Fibroblast of villous mesenchyme (primary cell): Measurements from ENCODE around the gene AIF1L. TPM values are rescaled to one million over a fixed set of nuclear protein-coding genes. Genes with fewer than 3 reads are reported as not detected.

Experiments
- DNase-seq: peaks from one replicate; pipeline ENCODE4 v3.0.0-alpha.2; 2010; ENCODE audit warnings: low read depth
- H3K4me3 ChIP-seq: 2 replicates; pipeline ENCODE4 v1.5.1; 2011; ENCODE audit warnings: low read depth, mild to moderate bottlenecking, low read length
- CTCF ChIP-seq: IDR thresholded peaks from 2 replicates; pipeline ENCODE4 v1.5.1; 2012; ENCODE audit warnings: low read depth, mild to moderate bottlenecking, low read length; ENCODE audit not compliant: insufficient read depth
- total RNA-seq: library from RNA; depleted of rRNA; stranded (reverse); fragments of >200 nt; gene quantifications from 2 replicates; pipeline ENCODE4 v1.2.3, GENCODE V29; 2012

Gene AIF1L
- total RNA-seq, 1 donor, result 0.43 TPM

DNA sequence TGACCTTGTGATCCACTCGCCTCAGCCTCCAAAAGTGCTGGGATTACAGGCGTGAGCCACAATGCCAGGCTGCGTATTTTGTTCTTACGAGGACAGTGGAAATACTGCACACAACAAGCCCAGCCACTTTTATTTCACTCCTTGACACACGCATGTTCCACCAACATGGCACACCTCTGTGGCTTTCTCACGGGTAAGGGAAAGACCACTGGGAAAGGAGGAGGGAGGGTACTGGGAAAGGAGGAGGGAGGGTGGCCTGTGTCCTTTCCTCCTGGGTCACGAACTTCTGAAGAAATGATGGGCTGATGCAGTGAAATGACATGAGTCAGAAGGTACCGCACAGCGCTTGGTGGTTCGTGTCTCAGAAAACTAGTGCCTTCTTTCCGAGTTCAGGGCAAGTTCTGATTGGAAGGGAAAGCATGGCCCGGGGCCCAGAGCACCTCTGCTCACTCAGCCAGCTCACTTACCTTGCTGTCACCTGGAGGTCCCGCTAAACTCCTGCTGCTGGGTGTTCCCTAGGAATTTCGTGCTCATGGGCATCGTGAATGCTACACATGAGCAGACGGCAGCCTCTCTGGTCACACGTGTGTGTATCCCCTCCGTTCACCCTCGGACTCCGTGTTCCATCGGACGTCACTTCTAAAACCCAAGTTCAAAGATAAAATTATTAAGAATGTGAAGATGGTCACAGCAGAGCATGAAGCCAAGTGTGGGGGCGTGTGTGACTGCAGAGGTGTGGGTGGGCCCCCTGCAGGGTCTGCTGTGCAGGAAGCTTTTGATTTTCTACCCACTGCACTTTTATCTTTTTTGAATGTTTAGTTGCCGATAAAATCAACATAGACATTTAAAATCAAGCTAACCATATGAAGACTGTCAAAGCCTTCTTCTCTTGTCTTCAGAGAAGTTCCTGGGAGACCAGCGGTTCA is 44.5 kb upstream of the AIF1L start:
- no peak for DNase-seq
- TF ChIP-seq CTCF, result no peak
- H3K4me3 ChIP-seq, result no peak overlapping the region

GRCh38 chr9:131053896-131054295 is 42.4 kb upstream of the AIF1L start:
- DNase-seq, result no peak
- no peak overlapping the region for H3K4me3 ChIP-seq
- TF ChIP-seq CTCF, result no peak

DNA sequence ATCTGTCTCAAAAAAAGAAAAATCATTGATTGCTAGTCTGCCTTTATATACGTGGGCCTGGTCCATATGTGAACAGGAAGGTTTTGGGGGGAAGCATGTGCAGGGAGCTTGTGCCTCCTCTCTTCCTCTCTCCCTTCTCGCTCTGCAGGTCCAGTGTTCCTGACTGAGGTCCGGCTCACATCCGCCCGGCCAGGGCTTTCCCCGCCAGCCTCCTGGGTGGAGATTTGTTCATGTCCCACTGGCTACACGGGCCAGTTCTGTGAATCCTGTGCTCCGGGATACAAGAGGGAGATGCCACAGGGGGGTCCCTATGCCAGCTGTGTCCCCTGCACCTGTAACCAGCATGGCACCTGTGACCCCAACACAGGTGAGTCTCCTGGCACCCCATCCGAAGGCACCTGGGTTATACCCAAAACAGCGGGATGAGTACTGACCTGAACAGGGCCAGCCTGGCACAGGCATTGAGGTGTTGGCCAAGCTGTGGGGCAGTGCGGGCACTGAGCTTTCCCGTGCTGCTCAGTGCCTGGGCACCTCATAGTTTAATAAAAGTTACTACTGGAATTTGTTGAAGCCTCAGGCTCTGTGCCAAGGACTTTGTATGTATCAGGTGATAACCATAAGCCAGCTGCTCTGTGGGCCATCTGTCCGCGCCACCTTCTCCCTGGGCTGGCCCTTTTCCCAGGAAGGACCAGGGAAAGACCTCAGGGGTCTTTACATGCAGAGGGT is 39.4 kb upstream of the AIF1L start:
- no peak overlapping the region for H3K4me3 ChIP-seq
- TF ChIP-seq CTCF, result no peak
- no peak for DNase-seq

DNA sequence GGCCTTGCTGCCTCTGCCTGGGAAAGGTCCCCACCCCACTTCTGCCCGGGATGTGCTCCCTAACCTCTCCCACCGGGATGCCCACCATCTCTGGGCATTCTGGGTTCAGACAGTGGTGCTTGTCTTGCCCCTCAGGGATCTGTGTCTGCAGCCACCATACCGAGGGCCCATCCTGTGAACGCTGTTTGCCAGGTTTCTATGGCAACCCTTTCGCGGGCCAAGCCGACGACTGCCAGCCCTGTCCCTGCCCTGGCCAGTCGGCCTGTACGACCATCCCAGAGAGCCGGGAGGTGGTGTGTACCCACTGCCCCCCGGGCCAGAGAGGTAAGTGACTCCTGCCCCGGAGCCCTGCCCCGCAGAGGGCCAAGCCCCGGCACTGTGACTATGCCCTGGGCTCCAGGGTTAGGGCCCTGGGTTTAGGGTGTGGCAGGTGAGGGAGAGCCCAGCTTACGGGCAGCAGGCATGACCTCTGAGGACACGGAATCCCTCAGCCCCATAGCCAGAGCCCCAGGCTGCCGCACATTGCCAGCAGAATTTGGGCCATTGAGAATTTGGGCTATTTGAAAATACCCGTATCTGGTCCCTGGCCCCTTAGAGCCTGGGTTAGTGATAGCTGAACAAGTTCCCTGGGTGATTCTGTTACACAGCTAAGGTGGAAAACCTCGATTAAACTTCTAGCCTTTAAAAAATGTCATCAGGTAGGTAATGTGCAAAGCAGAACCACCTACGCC is 35.3 kb upstream of the AIF1L start:
- H3K4me3 ChIP-seq, result no peak overlapping the region
- DNase-seq, result no peak
- TF ChIP-seq CTCF, result no peak

GRCh38 chr9:131062969-131063368 is 33.4 kb upstream of the AIF1L start:
- TF ChIP-seq CTCF, result no peak

GRCh38 chr9:131065599-131065998 is 30.7 kb upstream of the AIF1L start:
- DNase-seq, result no peak
- TF ChIP-seq CTCF, result no peak
- no peak overlapping the region for H3K4me3 ChIP-seq

More at GRCh38 chr9:131062969-131063368, 33.4 kb upstream of the AIF1L start:
- DNase-seq, result no peak
- no peak overlapping the region for H3K4me3 ChIP-seq
